H1 (cell line): Measurements from ENCODE around the gene ARHGAP4. TPM values are rescaled to one million over a fixed set of nuclear protein-coding genes. Genes with fewer than 3 reads are reported as not detected.

Experiments used
- BACH1 ChIP-seq: IDR thresholded peaks from 2 replicates; pipeline ENCODE4 v1.6.1; 2012; ENCODE audit warnings: low read length, improper control_type of control experiment
- CEBPB ChIP-seq: IDR thresholded peaks from 2 replicates; pipeline ENCODE4 v1.6.1; 2012; ENCODE audit warnings: low read depth, low read length
- HDAC2 ChIP-seq, 2 experiments: fragments of 300-600 bp in 1 of 2; sonication (generic) in 1 of 2; IDR thresholded peaks; 2 replicates each; pipeline ENCODE4 v1.6.1; 2011 to 2012; ENCODE audit warnings: low read depth in 2 of 2, low read length in 2 of 2, mild to moderate bottlenecking in 2 of 2, moderate library complexity in 2 of 2, borderline replicate concordance in 1 of 2, inconsistent platforms in 1 of 2
- JUN ChIP-seq: IDR thresholded peaks from 2 replicates; pipeline ENCODE4 v1.6.1; 2011; ENCODE audit warnings: low read depth, mild to moderate bottlenecking, improper control_type of control experiment, low read length
- MAFK ChIP-seq: IDR thresholded peaks from 2 replicates; pipeline ENCODE4 v1.6.1; 2012; ENCODE audit warnings: low read depth, mild to moderate bottlenecking, improper control_type of control experiment, low read length
- TBP ChIP-seq: IDR thresholded peaks from 2 replicates; pipeline ENCODE4 v1.6.1; 2011; ENCODE audit warnings: low read depth, low read length, improper control_type of control experiment
- polyA plus RNA-seq, 7 experiments: library from polyadenylated mRNA; depleted of rRNA in 3 of 7; stranded (reverse) in 5 of 7; unstranded in 2 of 7; fragments of >200 nt in 5 of 7; fragments of 200-250 nt in 2 of 7; gene quantifications; 1 replicate in 5 of 7; 2 replicates in 1 of 7; 4 replicates in 1 of 7; pipeline versions ENCODE4 v1.2.1 to v1.2.3, GENCODE V29; 2011 to 2013; ENCODE audit warnings: missing spikeins in 2 of 7, mixed read lengths in 2 of 7
- total RNA-seq: library from RNA; stranded (reverse); fragmentation: NEBNext Ultra II Directional; extraction: Animal tissue kit (Norgen Biotek cat#: 25700); gene quantifications from 2 replicates; pipeline ENCODE4 v1.2.1, GENCODE V29; 2021

ARHGAP4 gene
- total and polyA plus RNA-seq, 2 of the 8 experiments (the other 6 are each of a cell fraction or from before 2014, with no cell fraction given) = 23.9 to 26.0 TPM

DNA sequence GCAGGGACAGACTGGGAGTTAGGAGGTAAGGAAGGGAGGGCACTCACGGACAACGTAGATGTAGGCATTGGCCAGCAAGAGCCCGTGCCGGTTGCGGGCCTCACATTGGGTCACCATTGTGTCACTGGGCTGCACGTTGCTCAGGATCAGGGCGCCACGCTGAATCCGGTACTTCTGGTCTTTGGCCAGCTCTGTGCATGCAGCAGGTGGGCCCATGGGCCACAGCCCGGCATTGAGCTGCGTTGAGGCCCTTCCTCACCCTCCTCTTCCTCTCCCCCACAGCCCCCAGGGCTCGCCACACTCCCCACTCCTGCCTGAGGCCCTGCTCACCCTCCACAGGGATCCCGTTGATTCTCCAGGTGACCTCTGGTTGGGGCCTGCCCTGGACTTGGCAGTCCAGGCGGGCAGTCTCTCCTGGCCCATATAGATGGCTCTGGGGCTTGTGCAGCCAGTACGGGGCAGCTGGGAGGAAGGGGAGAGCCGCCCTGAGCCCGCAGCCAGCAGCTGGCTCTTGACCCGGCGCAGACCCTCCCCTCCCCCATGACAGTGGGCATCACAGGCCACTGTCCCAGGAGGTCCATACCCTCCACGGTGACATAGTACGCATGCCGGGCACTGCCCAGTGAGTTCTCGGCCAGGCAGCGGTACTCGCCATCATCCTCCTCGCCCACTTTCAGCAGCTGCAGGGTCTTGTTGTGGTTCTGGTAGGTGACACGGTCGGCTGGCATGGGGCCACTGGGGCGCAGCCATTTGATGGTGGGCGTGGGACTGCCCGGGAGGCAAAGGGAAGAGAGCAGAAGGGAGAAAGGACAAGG, 56.4 kb downstream of the ARHGAP4 start (continued):
- TF ChIP-seq BACH1 (no peak), HDAC2 (IDR thresholded peaks at IDR 0.05; ENCODE audit: borderline replicate concordance in 1 of 2, low read depth in 2 of 2, low read length in 2 of 2) (no peak), JUN (no peak), CEBPB (no peak), TBP (no peak), MAFK (no peak)
